Cardiac ventricle fibroblast (primary cell): ENCODE measurements around the gene FAM107A. TPM values are rescaled to one million over a fixed set of nuclear protein-coding genes. Genes with fewer than 3 reads are reported as not detected.

Experiments
- total RNA-seq: library from RNA; depleted of rRNA; stranded (reverse); fragments of >200 nt; gene quantifications from 2 replicates; pipeline ENCODE4 v1.2.3, GENCODE V29; 2015

Gene FAM107A, protein sequence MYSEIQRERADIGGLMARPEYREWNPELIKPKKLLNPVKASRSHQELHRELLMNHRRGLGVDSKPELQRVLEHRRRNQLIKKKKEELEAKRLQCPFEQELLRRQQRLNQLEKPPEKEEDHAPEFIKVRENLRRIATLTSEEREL
- 1.2 TPM in 2 replicates for total RNA-seq

DNA sequence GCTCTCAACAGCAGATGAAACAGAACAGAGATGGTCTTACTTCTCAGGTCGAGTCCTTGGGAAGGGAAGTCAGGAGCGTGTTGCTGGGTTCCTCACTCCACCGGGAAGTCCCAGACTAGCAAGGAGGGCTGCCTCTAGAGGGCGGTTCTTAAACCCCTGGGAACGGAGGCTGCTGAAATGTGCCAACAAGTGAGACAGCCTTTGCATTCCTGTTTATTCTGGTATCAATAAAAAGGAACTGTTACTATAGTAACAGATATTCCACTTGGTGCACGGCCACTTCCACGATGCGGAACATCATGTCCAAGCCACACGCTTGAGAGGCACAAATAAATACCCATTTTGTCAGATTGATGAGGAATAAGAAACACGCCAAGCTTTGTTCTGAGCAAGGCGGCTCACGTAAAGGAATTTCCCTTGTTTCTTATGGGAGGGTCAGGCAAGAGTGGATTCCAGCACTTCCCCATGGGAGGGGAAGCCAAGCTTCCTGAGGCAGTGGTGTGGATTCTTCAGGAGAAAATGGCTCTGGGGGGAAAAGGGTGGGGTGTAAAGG lies at the start of gene FAM107A:
TSS of gene FAM107A (minus strand) at position 123 of the 553 bp plus-strand sequence. CDS start 7,531 bp downstream, outside the sequence.

DNA sequence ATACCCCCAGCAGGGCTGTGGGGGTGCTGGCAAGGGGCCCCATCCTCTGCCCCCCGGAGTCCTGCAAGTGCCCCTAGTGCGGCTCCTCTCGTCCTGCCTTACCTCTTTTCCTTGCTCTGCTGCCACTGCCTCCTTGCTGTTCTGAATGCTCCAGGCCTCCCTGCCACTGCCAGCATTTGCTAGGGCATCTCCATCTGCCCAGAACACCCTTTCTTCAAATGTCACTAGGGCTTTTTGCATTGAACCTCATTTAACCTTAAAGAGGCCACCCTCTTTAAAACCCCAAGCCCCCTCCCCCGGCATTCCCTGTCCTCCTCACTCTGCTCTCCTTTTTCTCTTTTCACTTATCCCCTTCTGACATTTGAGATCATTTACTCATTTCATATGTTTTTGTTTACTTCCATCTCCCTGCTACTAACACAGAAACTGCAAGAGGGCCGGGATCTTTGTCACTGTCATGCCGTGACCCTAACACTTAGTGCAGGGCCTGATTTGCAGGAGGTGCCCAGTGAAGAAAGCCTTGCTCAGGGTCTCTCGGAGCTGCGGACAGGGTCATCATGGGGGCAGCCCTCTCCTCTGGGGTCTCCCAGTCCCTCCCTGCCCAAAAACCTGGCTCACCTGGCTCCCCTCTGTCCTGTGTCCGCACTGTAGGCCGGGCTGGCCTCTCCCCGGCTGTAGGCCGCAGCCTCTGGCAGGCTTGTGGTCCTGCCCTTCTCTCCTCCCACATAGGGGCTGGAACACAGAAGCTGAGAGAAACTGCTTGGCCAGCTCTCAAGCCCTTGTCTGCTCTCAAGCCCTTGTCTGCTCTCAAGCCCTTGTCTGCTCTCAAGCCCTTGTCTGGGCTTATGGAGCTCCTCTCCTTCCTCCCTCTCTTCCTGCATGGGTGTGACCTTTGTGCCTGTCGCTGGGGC lies 40.4 kb downstream of the FAM107A start, which contains the start of gene ACOX2:
TSS of gene ACOX2 (minus strand) at position 690 of the 911 bp plus-strand sequence. CDS start 2,084 bp downstream, outside the sequence.

Other genes with a start within 250 kb of the FAM107A start
- gene PXK, start 244.5 kb downstream of the FAM107A start, total RNA-seq, result 22.0 and 24.6 TPM in 2 replicates
- 52.9 and 84.5 TPM in 2 replicates for gene PDHB, start 143.6 kb downstream of the FAM107A start, total RNA-seq
- gene KCTD6, start 85.3 kb downstream of the FAM107A start, total RNA-seq, result 6.3 and 10.0 TPM in 2 replicates
- gene ACOX2, start 40.2 kb downstream of the FAM107A start, total RNA-seq, result 21.7 and 24.2 TPM in 2 replicates
- gene FAM3D, start 89.4 kb upstream of the FAM107A start, total RNA-seq, result not detected in 2 replicates